Measurements from ENCODE around the gene IL22RA1.

Gene IL22RA1, protein sequence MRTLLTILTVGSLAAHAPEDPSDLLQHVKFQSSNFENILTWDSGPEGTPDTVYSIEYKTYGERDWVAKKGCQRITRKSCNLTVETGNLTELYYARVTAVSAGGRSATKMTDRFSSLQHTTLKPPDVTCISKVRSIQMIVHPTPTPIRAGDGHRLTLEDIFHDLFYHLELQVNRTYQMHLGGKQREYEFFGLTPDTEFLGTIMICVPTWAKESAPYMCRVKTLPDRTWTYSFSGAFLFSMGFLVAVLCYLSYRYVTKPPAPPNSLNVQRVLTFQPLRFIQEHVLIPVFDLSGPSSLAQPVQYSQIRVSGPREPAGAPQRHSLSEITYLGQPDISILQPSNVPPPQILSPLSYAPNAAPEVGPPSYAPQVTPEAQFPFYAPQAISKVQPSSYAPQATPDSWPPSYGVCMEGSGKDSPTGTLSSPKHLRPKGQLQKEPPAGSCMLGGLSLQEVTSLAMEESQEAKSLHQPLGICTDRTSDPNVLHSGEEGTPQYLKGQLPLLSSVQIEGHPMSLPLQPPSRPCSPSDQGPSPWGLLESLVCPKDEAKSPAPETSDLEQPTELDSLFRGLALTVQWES

DNA sequence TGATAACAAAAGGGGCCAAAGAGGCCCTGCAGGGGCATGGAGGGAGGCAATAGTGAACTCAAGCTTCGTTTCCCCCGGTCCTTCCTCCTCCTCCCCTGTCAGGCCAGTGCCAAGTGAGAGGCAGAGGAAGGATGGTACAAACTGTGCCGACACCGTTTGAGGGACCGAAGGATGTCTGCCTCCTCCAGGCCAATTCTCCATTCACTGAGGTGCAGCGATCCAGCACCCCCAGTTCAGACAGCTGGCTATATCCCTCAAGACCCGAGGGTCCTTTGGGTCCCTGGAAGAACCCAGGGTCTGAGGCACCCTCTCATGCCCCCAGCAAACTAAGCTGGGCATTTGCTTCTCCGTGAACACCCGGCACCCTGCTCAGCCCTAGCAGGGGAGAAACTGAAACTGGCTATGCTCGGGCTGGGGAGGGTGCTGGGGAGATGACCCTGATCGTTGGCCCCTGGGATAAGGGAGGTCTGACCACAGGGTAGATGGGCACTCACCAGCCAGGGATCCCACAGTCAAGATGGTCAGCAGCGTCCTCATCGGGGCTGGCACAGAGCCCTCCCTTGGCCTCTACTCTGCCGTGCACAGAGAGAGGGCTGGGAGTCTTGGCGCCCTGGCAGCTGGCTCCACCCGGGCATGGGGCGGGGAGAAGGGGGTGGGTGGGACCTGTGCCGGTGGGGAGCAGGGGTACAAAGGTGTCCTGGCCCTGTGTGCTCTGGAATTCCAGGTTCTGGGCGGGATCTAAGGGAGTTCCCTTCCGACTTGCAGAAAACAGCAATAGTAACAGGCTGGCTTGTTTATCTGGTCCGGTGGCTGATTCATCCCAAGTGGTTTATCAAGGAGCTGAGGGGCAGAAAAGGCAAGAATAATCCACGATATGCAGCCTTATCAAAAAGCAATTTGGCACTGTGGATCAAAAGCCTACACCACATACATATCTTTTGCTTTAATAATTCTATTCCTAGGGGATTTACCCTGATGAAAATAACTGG is at the start of gene IL22RA1:
Gene IL22RA1 (minus strand): TSS at position 595 of the 989 bp plus-strand sequence. CDS start 58 bp downstream, at position 537.
- peak; percentile 45 for DNase-seq

DNA sequence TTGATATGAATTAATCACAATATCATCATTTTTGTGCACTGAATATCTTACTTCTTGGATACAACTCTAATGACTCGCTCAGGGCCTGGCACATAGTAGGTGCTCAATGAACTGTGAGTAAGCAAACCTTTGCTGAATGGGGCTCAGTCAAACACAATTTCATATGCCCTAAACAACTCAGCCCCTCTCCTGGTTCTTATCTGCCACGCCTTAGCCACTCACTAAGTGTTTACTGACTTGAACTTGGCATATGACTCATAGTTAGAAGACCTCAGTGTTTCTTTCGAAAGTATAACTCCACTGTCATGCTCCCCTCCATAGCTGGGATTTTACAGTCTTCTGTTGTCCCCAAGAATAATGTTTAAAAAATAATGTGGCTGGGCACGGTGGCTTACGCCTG is 48.9 kb upstream of the IL22RA1 start:
- no peak for DNase-seq

DNA sequence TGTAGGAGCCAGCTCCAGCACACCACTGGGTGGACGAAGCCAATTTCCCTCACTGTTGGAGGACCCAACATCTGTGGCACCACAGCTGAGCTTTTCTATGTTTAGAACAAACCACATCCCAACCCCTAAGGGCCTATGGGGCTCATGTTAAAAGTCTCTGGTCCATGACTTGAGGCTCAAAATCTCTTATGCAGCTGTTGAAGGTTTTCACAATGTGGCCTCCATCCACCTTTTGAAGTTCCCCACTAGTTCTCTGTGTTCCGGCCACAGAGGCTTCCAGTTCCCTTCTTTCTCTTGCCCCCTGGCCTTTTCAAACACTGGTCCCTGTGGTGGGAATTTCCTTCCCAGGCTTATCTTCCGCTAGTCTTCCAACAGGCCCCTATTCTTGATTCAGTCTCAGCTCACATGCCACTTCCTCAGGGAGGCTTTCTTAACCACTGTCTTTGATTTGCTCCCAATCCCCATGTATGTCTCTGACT is 48.1 kb upstream of the IL22RA1 start:
- DNase-seq = no peak

DNA sequence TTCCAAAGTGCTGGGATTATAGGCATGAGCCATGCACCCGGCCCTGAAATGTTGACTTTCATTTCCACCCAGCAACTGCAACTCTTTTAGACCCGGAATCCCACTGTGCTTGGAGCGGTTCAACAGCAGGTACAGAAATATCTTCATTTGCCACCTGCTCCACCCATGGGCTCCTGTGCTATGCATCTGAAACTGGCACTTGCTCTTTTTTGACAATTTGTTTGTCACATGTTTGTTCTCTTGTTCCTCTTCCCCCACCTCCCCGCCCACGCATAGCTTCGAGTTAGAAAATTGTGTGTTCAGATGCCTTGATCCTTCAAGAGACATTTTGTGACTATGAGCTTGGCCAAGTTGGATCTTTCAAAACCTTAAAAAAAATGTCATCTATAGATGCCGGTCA is 46.6 kb upstream of the IL22RA1 start:
- no peak for DNase-seq

DNA sequence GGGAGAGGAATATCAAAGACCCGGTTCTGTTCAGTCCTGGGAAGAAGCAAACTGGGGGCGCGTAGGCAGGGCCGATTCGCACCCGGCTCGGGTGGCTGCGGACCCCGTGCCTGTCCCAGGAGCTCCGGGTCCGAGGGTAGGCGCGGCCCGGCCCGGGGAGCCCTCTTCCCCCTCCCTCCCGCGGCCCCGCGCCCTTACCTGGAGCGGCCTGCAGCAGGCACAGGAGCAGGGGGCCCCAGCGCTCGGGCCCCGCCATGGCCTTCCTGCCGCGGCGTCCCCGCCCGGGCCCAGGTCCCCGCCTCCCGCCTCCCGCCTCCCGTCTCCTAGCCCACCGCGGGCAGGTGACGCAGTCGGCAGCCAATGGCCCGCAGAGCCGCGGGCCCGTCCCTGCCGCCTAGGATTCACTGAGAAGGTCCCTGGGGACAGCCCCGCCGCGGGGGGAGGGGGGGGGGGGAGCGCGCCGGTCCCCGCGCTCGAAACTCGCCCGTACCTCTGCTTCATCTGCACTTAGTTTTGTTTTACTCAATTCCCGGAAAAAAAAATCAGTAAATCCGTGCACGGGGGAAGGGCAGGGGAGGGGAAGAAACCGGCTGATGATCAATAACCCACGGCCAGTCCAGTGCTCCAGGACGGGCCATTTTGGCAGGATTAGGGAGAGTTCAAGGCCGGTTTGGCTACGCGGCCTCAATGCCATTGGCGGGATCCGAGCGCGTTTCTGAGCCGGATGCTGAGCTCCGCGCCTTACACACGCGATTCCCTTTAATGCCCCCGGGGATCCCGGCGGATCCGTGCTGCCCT is 44.3 kb upstream of the IL22RA1 start, which contains the start of gene IFNLR1:
Gene IFNLR1 (minus strand): TSS at position 297 of the 798 bp plus-strand sequence. CDS start 41 bp downstream, at position 256.
- DNase-seq = peak; percentile 85

DNA sequence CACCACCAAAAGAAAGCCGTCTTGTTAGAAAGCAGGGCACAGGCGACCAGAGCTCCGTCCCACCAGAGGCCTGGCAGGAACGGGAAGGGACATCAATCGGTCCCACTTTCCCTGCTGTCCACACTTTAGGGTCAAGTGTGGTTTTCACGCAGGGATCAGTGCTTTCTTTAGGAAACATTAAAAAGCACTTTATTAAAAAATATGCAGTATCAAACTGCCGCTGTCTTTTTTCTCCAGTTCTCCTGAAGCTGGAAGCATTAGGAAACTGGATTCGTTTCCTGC is 43.7 kb upstream of the IL22RA1 start:
- no peak for DNase-seq

DNA sequence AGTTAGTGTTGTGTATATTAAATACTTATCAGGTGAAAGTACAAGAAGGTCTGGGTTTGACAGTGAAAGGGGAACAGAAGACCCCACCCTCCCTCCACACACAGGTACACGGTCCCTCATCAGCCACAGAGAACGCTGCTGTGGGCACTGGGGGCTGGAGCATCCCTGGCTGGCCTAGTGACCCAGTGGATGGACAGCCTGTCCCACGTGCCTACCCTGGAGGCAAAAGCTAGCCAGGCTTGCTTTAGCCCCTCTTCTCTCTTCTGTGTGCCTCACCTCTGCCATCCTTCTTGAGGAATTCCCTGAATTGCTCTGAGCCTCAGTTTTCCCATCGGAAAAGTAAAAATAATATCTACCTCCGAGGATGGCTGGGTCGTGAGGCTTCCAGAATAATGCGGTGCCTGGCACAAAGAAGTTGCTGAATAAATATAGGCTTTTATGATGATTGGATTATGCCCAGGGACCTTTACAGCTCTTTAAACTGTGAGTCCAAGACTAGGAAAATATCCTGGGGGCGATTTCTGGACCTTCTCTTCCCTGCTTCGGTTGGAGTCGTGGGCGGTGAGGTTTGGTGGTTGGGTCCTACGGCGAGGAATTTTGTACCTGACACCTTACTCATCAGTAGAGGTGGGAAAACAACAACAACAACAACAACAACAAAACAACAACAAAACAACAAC is 43.2 kb upstream of the IL22RA1 start:
- no peak for DNase-seq

DNA sequence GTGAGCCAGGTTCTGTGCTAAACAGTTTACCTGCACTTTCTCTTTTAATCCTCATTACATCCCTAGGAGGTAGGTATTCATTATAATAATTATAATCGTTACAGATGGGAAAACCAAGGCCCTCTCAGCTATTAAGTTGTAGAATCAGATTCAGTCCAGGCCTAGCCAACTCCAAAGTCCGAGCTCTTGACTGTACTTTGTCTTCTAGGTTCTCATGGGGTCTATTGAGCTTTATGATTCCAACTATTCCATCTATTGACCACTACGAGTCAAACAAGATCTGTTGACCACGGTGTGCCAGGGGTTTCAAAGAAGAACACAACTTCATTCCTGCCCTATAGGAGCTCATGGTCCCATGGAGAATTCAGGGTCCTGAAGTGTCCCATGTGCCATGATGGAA is 42.1 kb upstream of the IL22RA1 start:
- DNase-seq = no peak

DNA sequence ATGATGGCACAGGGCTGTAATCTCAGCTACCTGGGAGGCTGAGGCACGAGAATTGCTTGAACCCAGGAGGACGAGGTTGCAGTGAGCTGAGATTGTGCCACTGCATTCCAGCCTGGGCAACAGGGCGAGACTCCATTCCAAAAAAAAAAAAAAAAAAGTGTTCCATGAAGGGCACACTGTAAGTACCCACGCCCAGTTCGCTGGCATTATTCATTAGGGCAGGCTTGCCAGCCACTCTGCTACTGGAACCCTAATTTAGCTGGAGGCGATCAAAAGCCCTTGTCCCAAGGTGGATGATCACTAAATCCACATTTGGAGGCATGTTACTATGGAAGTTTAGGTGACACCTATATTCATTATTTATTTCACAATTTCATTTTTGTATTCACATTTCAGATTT is 39.1 kb upstream of the IL22RA1 start:
- DNase-seq = no peak

DNA sequence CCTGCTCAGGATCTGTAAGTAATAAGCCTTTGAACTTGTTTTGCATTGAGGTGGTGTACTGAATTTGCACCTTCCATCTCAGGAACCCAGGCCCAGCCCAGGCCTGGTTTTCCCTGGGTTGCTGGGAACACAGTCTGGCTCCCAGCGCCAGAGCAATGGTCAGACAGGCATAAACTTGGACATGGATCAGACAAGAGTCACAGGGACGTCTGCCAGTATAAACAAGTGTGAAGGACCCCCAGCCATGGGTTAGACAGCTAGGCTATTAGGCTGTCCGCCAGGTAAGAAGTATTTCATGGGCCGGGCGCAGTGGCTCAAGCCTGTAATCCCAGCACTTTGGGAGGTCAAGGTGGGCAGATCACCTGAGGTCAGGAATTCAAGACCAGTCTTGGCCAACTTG is 38.7 kb upstream of the IL22RA1 start:
- DNase-seq = no peak

DNA sequence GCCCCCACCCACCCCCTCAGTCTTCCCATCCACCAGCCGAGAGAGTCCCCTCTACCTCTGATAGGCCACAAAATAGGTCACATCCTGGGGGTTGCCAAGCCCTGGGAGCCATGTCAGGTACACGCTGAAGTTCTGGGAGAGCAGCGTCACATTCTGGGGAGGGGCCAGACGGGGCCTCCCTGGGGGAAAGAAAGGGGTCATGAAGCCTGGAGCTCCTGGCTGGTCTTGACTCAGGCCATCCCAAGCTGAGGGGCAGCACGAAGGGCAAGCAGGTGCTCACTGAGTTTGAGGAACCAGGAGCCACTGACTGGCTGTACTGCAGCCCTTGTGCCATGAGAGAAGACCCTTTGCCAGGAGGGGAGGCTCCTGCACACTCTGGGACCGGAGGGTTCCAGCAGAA is 37.7 kb upstream of the IL22RA1 start:
- DNase-seq = no peak

DNA sequence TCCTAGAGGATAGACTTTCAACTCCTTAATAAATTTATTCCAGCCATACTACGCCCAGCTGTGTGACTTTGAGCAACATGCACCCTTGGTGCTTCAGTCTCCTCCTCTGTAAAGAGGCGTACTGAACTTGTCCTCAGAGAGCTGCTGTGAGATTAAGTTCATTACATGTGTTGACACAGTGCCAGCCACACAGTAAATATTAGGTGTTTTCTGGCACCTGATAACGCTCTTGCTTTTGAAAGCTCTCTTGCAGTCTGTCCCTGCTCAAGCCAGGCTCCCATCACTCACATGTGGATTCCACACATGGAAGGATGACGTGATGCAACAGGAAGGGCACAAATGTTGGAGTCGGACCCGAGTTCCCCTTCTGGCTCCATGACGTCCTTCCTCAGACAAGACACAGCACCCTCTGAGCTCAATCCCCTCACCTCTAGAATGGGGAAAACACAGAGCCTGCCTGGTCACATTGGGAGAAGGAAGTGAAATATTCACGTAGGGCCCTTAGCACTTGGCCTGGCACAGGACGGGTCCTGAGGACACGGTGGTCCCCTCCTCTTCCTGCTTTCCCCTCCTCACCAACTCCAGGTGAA is 36.4 kb upstream of the IL22RA1 start:
- DNase-seq = no peak

DNA sequence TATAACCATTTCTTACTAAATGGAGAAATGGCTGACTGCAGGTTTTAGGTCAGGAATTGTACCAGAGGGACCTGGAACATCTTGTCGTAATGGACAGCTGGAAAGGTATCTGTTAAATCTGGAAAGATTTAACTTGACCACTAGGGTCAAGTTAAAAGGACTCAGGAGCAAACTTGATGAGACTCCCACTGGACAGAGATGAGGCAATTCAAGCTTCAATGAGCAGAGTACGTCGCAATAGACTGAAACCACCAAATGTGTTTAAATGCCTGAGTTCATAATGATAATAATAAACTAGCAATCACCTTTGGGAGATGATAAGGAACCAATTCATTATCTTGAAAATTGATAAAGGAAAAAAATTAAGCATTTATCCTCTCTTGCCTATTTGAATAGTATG is 35.5 kb upstream of the IL22RA1 start:
- DNase-seq = no peak

DNA sequence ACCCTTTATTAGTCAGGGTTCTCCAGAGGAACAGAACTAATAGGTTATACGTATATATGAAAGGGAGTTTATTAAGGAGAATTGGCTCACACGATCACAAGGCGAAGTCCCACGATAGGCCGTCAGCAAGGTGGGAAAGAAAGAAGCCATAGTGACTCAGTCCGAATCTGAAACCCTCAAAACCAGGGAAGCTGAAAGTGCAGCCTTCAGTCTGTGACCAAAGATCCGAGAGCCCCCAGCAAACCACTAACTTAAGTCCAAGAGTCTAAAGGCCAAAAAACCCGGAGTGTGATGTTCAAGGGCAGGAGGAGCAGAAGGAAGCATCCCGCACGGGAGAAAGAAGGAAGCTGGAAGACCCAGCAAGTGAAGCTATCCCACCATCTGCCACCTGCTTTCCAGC is 34.2 kb upstream of the IL22RA1 start:
- DNase-seq = no peak

DNA sequence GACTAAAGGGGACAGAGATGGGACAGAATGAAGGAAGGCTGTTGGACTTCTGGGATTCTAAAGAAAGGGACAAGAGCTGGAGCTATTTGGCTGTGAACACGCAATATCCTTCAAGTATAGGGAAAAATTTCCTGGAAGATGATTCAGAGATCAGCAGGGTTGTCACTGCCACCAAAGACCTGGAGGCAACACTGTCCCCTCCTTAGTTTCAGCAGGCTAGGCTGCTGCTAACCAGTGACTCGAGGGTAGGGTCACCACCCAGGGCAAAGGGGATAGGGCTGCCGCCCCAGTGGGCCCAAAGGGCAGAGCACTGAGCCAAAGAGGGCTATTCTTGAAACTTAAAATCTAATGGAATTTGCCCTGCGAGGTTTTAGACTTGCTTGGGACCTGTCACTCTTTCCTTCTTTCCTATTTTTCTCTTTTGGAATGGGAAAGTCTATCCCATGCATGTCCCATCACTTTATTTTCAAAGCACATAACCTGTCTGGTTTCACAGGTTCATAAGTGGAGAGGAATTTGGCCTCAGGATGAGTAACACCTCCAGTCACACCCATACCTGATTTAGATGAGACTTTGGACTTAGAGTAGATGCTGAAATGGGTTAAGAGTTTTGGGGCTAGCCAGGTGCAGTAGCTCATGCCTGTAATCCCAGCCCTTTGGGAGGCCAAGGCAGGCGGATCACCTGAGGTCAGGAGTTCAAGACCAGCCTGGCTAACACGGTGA is 32.3 kb upstream of the IL22RA1 start:
- DNase-seq = no peak

DNA sequence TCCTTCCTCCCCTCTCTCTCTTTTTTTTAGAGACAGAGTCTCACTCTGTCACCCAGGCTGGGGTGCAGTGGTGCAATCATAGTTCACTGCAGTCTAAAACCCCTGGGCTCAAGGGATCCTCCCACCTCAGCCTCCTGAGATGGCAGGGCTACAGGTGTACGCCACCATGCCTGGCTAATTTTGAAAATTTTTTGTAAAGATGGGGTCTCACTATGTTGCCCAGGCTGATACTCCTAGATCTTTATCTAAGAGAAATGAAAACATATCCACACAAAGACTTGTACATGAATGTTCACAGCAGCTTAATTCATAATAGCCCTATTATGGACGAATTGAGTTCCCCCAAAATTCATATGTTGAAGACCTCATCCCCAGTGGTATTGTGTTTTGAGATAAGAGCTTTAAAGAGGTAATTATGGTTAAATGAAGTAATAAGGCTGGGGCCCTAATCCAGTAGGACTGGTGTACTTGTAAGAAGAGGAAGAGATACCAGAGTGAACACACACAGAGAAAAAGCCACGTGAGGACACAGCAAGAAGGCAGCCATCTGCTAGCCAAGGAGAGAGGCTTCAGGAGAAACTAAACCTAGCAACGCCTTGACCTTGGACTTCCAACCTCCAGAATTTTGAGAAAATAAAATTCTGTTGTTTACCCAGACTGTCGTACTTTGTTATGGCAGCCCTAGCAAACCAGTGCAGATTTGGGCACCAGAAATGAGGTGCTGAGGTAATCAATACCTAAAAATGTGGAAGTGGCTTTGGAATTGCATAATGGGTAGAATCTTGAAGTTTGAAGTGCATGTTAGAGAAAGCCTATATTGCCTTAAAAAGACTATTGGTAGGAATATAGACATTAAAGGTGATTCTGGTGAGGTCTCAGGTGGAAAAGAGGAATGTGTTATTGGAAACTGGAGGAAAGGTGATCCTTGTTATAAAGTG is 31.0 kb upstream of the IL22RA1 start:
- no peak for DNase-seq

DNA sequence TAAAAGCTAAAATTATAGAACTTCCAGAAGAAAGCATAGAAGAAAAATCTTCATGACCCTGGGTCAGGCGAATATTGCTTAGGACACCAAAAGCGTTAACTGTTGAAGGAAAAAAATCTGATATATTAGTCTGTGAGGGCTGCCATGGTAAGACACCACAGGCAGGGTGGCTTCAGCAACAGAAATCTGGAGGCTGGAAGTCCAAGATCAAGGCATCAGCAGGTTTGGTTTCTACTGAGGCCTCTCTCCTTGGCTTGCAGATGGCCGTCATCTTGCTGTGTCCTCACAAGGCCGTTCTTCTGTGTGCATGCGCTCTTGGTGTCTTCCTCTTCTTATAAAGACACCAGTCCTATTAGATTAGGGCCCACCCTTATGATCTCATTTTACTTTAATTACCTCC is 29.7 kb upstream of the IL22RA1 start:
- no peak for DNase-seq

DNA sequence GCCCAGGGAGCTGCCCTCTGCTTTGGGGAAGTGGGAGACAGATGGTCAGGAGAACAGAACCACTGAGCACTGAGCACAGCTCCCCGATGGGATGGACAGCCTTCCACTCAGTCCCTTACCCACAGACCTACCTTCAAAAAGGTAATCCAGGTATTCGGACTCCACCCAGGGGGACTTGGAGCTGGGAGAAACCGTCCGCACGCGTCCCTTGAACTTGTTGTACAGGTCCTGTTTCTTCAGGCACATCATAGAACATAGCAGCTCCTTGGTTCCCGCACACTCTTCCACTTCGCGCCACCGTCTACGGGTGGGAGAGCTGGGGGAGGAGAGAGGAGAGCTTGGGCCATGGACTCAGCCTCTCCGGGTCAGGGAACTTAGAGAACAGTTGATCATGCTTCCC is 26.3 kb upstream of the IL22RA1 start:
- DNase-seq = no peak

DNA sequence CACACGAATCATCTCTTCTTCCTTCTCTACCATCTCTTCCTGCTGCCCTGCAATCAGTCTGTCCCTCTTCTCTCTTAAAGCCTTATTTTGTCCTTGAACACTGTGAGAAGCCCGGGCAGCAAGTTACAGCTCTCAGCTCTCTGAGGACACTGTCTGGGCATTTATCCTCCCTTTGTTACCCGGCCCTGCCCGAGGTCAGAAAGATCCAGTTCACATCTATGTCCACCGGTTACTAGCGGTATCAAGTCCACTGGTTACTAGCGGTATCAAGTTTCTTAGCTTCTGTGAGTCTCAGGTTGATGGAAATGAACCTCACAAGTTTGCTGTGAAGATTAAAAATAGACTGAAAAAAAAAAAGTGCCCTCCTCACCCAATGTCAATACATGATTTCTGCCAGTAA is 25.3 kb upstream of the IL22RA1 start:
- DNase-seq = no peak

DNA sequence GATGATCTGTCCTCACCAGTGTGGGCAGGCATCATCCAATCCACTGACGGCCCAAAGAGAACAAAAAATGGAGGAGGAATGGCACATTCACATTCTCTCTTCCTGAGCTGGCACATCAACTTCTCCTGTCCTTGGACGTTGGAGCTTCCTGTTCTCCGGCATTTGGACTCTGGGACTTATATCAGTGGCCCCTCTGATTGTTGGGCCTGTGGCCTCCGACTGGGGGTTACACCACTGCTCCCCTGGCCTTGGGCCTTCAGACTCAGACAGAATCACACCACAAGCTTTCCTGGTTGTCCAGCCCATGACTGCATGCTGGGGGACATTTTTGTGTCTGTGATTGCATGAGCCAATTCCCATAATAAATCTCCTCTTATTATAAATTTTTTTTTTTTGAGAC is 24.1 kb upstream of the IL22RA1 start:
- DNase-seq = no peak
